Lung (tissue), 12 donors: ENCODE measurements around the gene NTM. TPM values are rescaled to one million over a fixed set of nuclear protein-coding genes. Genes with fewer than 3 reads are reported as not detected.

Experiments
- ATAC-seq: fragments of 200-7000 bp; cut with Tn5 transposase; one replicate; pipeline ENCODE4 v1.9.1; 2020; ENCODE audit warnings: moderate number of reproducible peaks; ENCODE audit not compliant: insufficient read depth, low FRiP score
- DNase-seq, 3 donors: peaks; one replicate each; pipeline ENCODE4 v3.0.0-alpha.2; 2013 to 2017
- H3K27ac ChIP-seq, 2 donors: one replicate each; pipeline ENCODE4 v1.5.1; 2013; ENCODE audit warnings: mild to moderate bottlenecking in 2 of 2, moderate library complexity in 2 of 2, control low read depth in 1 of 2, inconsistent platforms in 1 of 2, low read depth in 1 of 2, low read length in 1 of 2
- H3K27me3 ChIP-seq, 3 donors: one replicate each; pipeline ENCODE4 v1.5.1; 2013; ENCODE audit warnings: low read length in 2 of 3; ENCODE audit not compliant: control insufficient read depth in 3 of 3, insufficient read depth in 3 of 3
- H3K36me3 ChIP-seq, 4 donors: one replicate each; pipeline ENCODE4 v1.5.1; 2013; ENCODE audit warnings: low read length in 4 of 4, mild to moderate bottlenecking in 1 of 4, moderate library complexity in 1 of 4; ENCODE audit not compliant: control insufficient read depth in 4 of 4, insufficient read depth in 4 of 4
- H3K4me1 ChIP-seq, 5 donors: one replicate each; pipeline ENCODE4 v1.5.1; 2013; ENCODE audit warnings: low read length in 5 of 5, mild to moderate bottlenecking in 2 of 5, moderate library complexity in 1 of 5; ENCODE audit not compliant: control insufficient read depth in 5 of 5, insufficient read depth in 5 of 5
- H3K4me3 ChIP-seq: one replicate; pipeline ENCODE4 v1.5.1; 2013; ENCODE audit warnings: mild to moderate bottlenecking, control low read depth, moderate library complexity
- H3K9ac ChIP-seq, 2 donors: one replicate each; pipeline ENCODE4 v1.5.1; 2013; ENCODE audit warnings: low read length in 2 of 2, control low read depth in 1 of 2; ENCODE audit not compliant: insufficient read depth in 1 of 2
- H3K9me3 ChIP-seq, 4 donors: one replicate each; pipeline ENCODE4 v1.5.1; 2013; ENCODE audit warnings: low read length in 3 of 4, mild to moderate bottlenecking in 1 of 4, moderate library complexity in 1 of 4; ENCODE audit not compliant: control insufficient read depth in 4 of 4, insufficient read depth in 3 of 4
- WGBS, 2 donors: extraction: QIAGEN DNeasy Blood & Tissue Kit; methylation state at CpG; one replicate each; pipeline ENCODE4 v1.1.7; 2013; 5-methylcytosine and 5-hydroxymethylcytosine counted together
- polyA plus RNA-seq, 2 donors: library from polyadenylated mRNA; stranded (reverse); fragments of 200-250 nt; gene quantifications; one replicate each; pipeline ENCODE4 v1.2.1, GENCODE V29; 2013
- total RNA-seq, 2 donors: library from RNA; depleted of rRNA in 1 of 2; stranded (reverse); fragments of >200 nt in 1 of 2; gene quantifications; one replicate each; pipeline ENCODE4 v1.2.1, GENCODE V29; 2014 to 2021
- TF ChIP-seq, protein P1 (sequence below): IDR thresholded peaks from 2 replicates; pipeline ENCODE4 v1.5.1; 2012; ENCODE audit warnings: mild to moderate bottlenecking; ENCODE audit errors: control extremely low read depth, extremely low read depth
- donor health status: control.
- donor health status: control.
- donor health status: Bipolar disorder and iron deficiency.
- donor health status: healthy.
- donor health status: DM: yes; HTN: yes; CAD: no.

The NTM gene
- total and polyA plus RNA-seq, 4 donors, result 0.39 to 30.9 (median 7.2) TPM

DNA sequence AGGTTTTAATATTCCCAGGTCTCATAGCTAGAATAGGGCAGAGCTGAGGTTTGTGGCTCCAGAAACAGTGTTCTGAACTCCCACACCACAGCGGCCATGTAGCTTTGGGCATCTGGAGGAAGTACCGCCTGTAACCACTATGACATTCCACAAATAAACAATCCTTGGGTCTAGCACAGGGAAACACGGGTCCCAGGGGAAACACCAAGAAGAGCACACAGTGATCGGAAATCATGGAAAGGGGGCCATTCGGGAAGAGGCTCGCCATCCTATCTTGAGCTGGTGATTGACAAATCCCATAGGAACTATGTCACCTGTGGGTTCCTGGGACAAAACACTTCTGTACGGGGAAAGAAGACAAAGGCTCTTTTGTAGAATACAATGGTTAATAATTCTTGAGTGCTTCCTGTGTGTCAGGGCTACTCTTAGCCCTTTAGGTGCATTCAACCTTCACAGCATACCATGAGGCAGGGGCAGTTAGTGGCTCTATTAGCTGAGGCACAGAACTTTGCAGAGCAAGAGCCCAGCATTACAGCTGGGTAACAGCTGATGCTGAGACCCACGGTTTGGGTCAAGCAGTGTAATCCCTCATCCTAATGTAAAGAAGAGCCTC, 514.2 kb downstream of the NTM start:
- WGBS, 2 donors, result 51 to 58% methylated on average over 8 of the region's 8 CpGs
- TF ChIP-seq, protein P1, sequence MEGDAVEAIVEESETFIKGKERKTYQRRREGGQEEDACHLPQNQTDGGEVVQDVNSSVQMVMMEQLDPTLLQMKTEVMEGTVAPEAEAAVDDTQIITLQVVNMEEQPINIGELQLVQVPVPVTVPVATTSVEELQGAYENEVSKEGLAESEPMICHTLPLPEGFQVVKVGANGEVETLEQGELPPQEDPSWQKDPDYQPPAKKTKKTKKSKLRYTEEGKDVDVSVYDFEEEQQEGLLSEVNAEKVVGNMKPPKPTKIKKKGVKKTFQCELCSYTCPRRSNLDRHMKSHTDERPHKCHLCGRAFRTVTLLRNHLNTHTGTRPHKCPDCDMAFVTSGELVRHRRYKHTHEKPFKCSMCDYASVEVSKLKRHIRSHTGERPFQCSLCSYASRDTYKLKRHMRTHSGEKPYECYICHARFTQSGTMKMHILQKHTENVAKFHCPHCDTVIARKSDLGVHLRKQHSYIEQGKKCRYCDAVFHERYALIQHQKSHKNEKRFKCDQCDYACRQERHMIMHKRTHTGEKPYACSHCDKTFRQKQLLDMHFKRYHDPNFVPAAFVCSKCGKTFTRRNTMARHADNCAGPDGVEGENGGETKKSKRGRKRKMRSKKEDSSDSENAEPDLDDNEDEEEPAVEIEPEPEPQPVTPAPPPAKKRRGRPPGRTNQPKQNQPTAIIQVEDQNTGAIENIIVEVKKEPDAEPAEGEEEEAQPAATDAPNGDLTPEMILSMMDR, result no peak
- ATAC-seq, result no peak

DNA sequence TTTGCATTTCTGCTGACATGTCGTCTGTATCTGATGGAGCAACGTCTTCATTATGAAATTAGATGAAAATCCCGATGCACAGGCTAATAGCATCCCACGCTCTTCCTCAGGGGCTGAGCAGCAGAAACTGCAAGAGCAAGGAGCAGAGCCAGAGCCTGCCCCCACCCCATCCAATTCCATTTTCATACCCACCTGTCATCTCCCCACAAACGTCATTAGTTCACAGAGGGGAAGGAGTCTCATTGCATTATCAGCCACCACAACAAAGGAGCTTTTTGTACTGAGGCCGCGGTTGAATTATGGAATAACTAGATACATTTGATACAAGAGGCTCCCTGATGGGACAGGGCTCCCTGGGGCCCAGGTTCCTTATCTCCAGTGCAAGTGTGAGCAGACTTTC, 515.0 kb downstream of the NTM start:
- no peak for ATAC-seq
- Histone ChIP-seq H3K27ac (no peak overlapping the region), H3K9ac (no peak overlapping the region), H3K4me1 (peaks cover 0 to 23% (median 3%) of the 10 kb centered on the region in 5 donors), H3K36me3 (no peaks in the 10 kb centered on the region), H3K27me3 (no peaks in the 10 kb centered on the region), H3K9me3 (no peaks in the 10 kb centered on the region), H3K4me3 (no peak overlapping the region)
- DNase-seq, result no peak
- TF ChIP-seq, protein P1, result no peak
- WGBS, 2 donors, result 87 to 89% methylated on average over 7 of the region's 7 CpGs

More for the DNA sequence above, 514.2 kb downstream of the NTM start:
- Histone ChIP-seq H3K4me1 (peaks cover 0 to 15% (median 0%) of the 10 kb centered on the region in 5 donors), H3K27me3 (no peaks in the 10 kb centered on the region), H3K9ac (no peak overlapping the region), H3K4me3 (no peak overlapping the region), H3K9me3 (no peaks in the 10 kb centered on the region), H3K27ac (no peak overlapping the region), H3K36me3 (no peaks in the 10 kb centered on the region)
- DNase-seq, result no peak

DNA sequence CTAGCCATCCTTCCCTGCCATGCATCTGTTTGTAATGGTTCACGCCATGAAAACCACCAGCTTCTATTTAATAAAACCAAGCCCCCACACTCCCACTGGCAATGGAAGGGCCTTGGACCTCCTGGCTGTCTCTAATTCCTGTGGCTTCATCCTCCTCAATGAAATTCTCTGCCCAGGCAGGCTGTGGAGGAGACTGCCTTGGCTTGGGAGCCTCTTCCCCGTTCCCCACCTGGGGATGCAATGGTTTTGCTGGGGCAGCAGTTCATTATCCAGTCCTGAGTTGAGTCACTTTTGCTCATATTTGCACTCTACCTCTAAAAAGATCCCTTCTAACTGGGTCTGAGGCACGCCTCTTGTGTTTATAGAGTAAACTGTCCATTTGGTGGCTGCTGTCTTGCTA, 515.8 kb downstream of the NTM start:
- Histone ChIP-seq H3K4me3 (no peak overlapping the region), H3K27me3 (no peaks in the 10 kb centered on the region), H3K4me1 (peaks cover 0 to 25% (median 3%) of the 10 kb centered on the region in 5 donors), H3K9ac (no peak overlapping the region), H3K9me3 (no peaks in the 10 kb centered on the region), H3K36me3 (no peaks in the 10 kb centered on the region), H3K27ac (no peak overlapping the region)
- WGBS, 2 donors, result 72 to 78% methylated on average over 3 of the region's 3 CpGs
- ATAC-seq (no peak), DNase-seq (no peak)
- TF ChIP-seq, protein P1, result no peak
